WTC11 (cell line): ENCODE measurements around the gene TLE6. TPM values are rescaled to one million over a fixed set of nuclear protein-coding genes. Genes with fewer than 3 reads are reported as not detected.

Experiments used
- ATAC-seq: fragments of 200-7000 bp; cut with Tn5 transposase; 2 replicates; pipeline ENCODE4 v1.10.0; 2021; ENCODE audit warnings: mild to moderate bottlenecking, moderate library complexity
- CTCF ChIA-PET: fragments of 300-600 bp; sonication (Branson Sonifier 250); formaldehyde crosslinking; loops from one replicate; lab custom pipeline; 2021; ENCODE audit warnings: antibody characterized with exemption; lab: Charles Lee
- POLR2A ChIA-PET: fragments of 350-600 bp; sonication (Branson Sonifier 250); formaldehyde crosslinking; loops from one replicate; lab custom pipeline; 2021; ENCODE audit warnings: antibody characterized with exemption; lab: Charles Lee
- DNase-seq: peaks from one replicate; pipeline ENCODE4 v3.0.0; 2021; ENCODE audit warnings: low spot score
- H3K27ac Mint-ChIP-seq: 2 replicates; pipeline ENCODE4 v1.8.0; 2021; ENCODE audit warnings: mixed read lengths
- H3K27me3 Mint-ChIP-seq: 2 replicates; pipeline ENCODE4 v1.8.0; 2021; ENCODE audit warnings: low read depth, mild to moderate bottlenecking, moderate library complexity, mixed read lengths
- H3K36me3 Mint-ChIP-seq: 2 replicates; pipeline ENCODE4 v1.8.0; 2021; ENCODE audit warnings: mixed read lengths
- H3K4me1 Mint-ChIP-seq: 2 replicates; pipeline ENCODE4 v1.8.0; 2022; ENCODE audit warnings: mixed read lengths
- H3K4me3 Mint-ChIP-seq: 2 replicates; pipeline ENCODE4 v1.8.0; 2021; ENCODE audit warnings: mild to moderate bottlenecking, moderate library complexity, mixed read lengths
- H3K9me3 Mint-ChIP-seq: 2 replicates; pipeline ENCODE4 v1.8.0; 2021; ENCODE audit warnings: mixed read lengths
- ATF1 ChIP-seq: sonication (generic); formaldehyde crosslinking; IDR thresholded peaks from 2 replicates; pipeline ENCODE4 v1.8.1; 2023; ENCODE audit warnings: mild to moderate bottlenecking, moderate library complexity, missing genetic modification reagents
- ATF6 ChIP-seq: sonication (generic); formaldehyde crosslinking; IDR thresholded peaks from 2 replicates; pipeline ENCODE4 v1.8.1; 2023; ENCODE audit warnings: mild to moderate bottlenecking, missing genetic modification reagents
- CREM ChIP-seq: sonication (generic); formaldehyde crosslinking; IDR thresholded peaks from 2 replicates; pipeline ENCODE4 v1.8.1; 2022; ENCODE audit warnings: mild to moderate bottlenecking, missing genetic modification reagents, moderate library complexity
- ESRRA ChIP-seq: sonication (generic); formaldehyde crosslinking; IDR thresholded peaks from 2 replicates; pipeline ENCODE4 v1.8.1; 2022; ENCODE audit warnings: mild to moderate bottlenecking, missing genetic modification reagents, borderline replicate concordance
- HMGA2 ChIP-seq: fragments of 250-450 bp; sonication (Bioruptor Pico); IDR thresholded peaks from 2 replicates; pipeline ENCODE4 v1.4.0; 2021; ENCODE audit warnings: mild to moderate bottlenecking, moderate library complexity
- JUN ChIP-seq: sonication (generic); formaldehyde crosslinking; IDR thresholded peaks from 2 replicates; pipeline ENCODE4 v1.8.0; 2023; ENCODE audit warnings: mild to moderate bottlenecking, missing genetic modification reagents
- MAX ChIP-seq: sonication (generic); formaldehyde crosslinking; IDR thresholded peaks from 2 replicates; pipeline ENCODE4 v1.8.0; 2022; ENCODE audit warnings: mild to moderate bottlenecking, missing genetic modification reagents
- NFYB ChIP-seq: sonication (generic); formaldehyde crosslinking; conservative IDR thresholded peaks from 2 replicates; pipeline ENCODE4 v1.8.0; 2022; ENCODE audit warnings: low read depth, missing genetic modification reagents
- OVOL2 ChIP-seq: fragments of 250-450 bp; sonication (Bioruptor Pico); IDR thresholded peaks from 2 replicates; pipeline ENCODE4 v1.9.0; 2021; ENCODE audit warnings: mild to moderate bottlenecking, borderline replicate concordance
- PREB ChIP-seq: sonication (generic); formaldehyde crosslinking; IDR thresholded peaks from 2 replicates; pipeline ENCODE4 v1.8.1; 2022; ENCODE audit warnings: mild to moderate bottlenecking, missing genetic modification reagents, moderate library complexity, borderline replicate concordance
- RELA ChIP-seq: sonication (generic); formaldehyde crosslinking; IDR thresholded peaks from 2 replicates; pipeline ENCODE4 v1.8.1; 2022; ENCODE audit warnings: missing genetic modification reagents, mild to moderate bottlenecking, borderline replicate concordance
- SMAD4 ChIP-seq: sonication (generic); formaldehyde crosslinking; IDR thresholded peaks from 2 replicates; pipeline ENCODE4 v1.8.0; 2022; ENCODE audit warnings: mild to moderate bottlenecking, missing genetic modification reagents
- SOX15 ChIP-seq: fragments of 250-450 bp; sonication (Bioruptor Pico); IDR thresholded peaks from 2 replicates; pipeline ENCODE4 v1.9.0; 2021; ENCODE audit warnings: mild to moderate bottlenecking
- TP53 ChIP-seq: sonication (generic); formaldehyde crosslinking; IDR thresholded peaks from 2 replicates; pipeline ENCODE4 v1.8.1; 2023; ENCODE audit warnings: mild to moderate bottlenecking, missing genetic modification reagents
- USF1 ChIP-seq: sonication (generic); formaldehyde crosslinking; IDR thresholded peaks from 2 replicates; pipeline ENCODE4 v1.8.0; 2022; ENCODE audit warnings: mild to moderate bottlenecking, missing genetic modification reagents
- ZMAT4 ChIP-seq: fragments of 250-450 bp; sonication (Bioruptor Pico); IDR thresholded peaks from 2 replicates; pipeline ENCODE4 v1.9.0; 2021; ENCODE audit warnings: mild to moderate bottlenecking
- ZNF121 ChIP-seq: sonication (generic); formaldehyde crosslinking; IDR thresholded peaks from 2 replicates; pipeline ENCODE4 v1.8.0; 2023; ENCODE audit warnings: missing genetic modification reagents
- ZNF219 ChIP-seq: sonication (generic); formaldehyde crosslinking; IDR thresholded peaks from 2 replicates; pipeline ENCODE4 v1.8.0; 2023; ENCODE audit warnings: missing genetic modification reagents, mild to moderate bottlenecking, borderline replicate concordance
- ZNF281 ChIP-seq: sonication (generic); formaldehyde crosslinking; IDR thresholded peaks from 2 replicates; pipeline ENCODE4 v1.8.0; 2023; ENCODE audit warnings: mild to moderate bottlenecking, missing genetic modification reagents
- ZNF512 ChIP-seq: sonication (generic); formaldehyde crosslinking; IDR thresholded peaks from 2 replicates; pipeline ENCODE4 v1.8.1; 2022; ENCODE audit warnings: missing genetic modification reagents, borderline replicate concordance
- ZNF671 ChIP-seq: fragments of 250-450 bp; sonication (Bioruptor Pico); IDR thresholded peaks from 2 replicates; pipeline ENCODE4 v1.8.0; 2021; ENCODE audit warnings: mild to moderate bottlenecking
- total RNA-seq: library from RNA; stranded (reverse); gene quantifications from 3 replicates; pipeline ENCODE4 v1.2.3, GENCODE V29; 2021

Gene TLE6
- total RNA-seq, 1 experiment from 2014 or later, result 3.1 TPM

GRCh38 chr19:3024870-3025548 is 47.6 kb downstream of the TLE6 start (continued):
- TF ChIP-seq ZNF281 (CRISPR knock-in tag), result no peak

- ChIA-PET POLR2A (interaction anchor here (0.7 to 1.3 kb wide), 5 partner anchors 8 to 520 kb away, joined by 3 to 9 read pairs (median 3); partner anchors contain the start of gene TLE6), CTCF (interaction anchor here (0.6 to 4.0 kb wide), 13 partner anchors 11 to 104 kb away, joined by 3 to 26 read pairs (median 6); no protein-coding TSS in a partner anchor)
- ATAC-seq (peak; percentile 12; the same call in 1 of the 2 replicates), DNase-seq (no peak)
- Mint-ChIP-seq H3K27me3 (peaks cover 55% of the 10 kb centered on the region), H3K9me3 (no peaks in the 10 kb centered on the region), H3K4me3 (peak overlapping the region; percentile 52), H3K4me1 (peaks cover 32% of the 10 kb centered on the region), H3K36me3 (no peaks in the 10 kb centered on the region)
- TF ChIP-seq ATF1 (CRISPR knock-in tag) (no peak), ZMAT4 (CRISPR knock-in tag) (no peak), HMGA2 (CRISPR knock-in tag) (no peak), ZNF121 (CRISPR knock-in tag) (no peak), CREM (no peak), SMAD4 (CRISPR knock-in tag) (no peak), USF1 (CRISPR knock-in tag) (no peak), SOX15 (CRISPR knock-in tag) (no peak), MAX (no peak), NFYB (CRISPR knock-in tag) (no peak)
- TF ChIP-seq, all 79 proteins: peak for 0
- peak overlapping the region; percentile 80; the same call in 1 of the 2 replicates for H3K27ac Mint-ChIP-seq
These were observed 48.2 kb downstream of the TLE6 start for GRCh38 chr19:3025549-3025886.

GRCh38 chr19:3026768-3027167 is 49.4 kb downstream of the TLE6 start:
- Mint-ChIP-seq H3K27me3 (peaks cover 67% of the 10 kb centered on the region), H3K9me3 (no peaks in the 10 kb centered on the region), H3K4me3 (no peak overlapping the region), H3K36me3 (no peaks in the 10 kb centered on the region), H3K4me1 (peaks cover 32% of the 10 kb centered on the region), H3K27ac (no peak overlapping the region)
- ChIA-PET POLR2A (no interaction called here), CTCF (interaction anchor here (2.1 to 2.5 kb wide), 2 partner anchors 10 to 77 kb away, joined by 10 to 14 read pairs; no protein-coding TSS in a partner anchor)
- ATAC-seq, result no peak
- DNase-seq, result no peak
- TF ChIP-seq ZNF512 (CRISPR knock-in tag) (no peak), RELA (CRISPR knock-in tag) (no peak), ZNF219 (no peak), ATF1 (CRISPR knock-in tag) (no peak), PREB (CRISPR knock-in tag) (no peak), OVOL2 (CRISPR knock-in tag) (no peak), TP53 (CRISPR knock-in tag) (no peak), JUN (CRISPR knock-in tag) (no peak), ZNF281 (CRISPR knock-in tag) (no peak), ATF6 (CRISPR knock-in tag) (no peak), ESRRA (CRISPR knock-in tag) (no peak), ZNF671 (CRISPR knock-in tag) (no peak)
